H1 (cell line): ENCODE results near the gene SSBP3. TPM values are rescaled to one million over a fixed set of nuclear protein-coding genes. Genes with fewer than 3 reads are reported as not detected.

Experiments
- CTCF ChIA-PET: fragments of 300-600 bp; sonication (Branson Sonifier 250); formaldehyde crosslinking; loops from one replicate; lab custom pipeline; 2021; ENCODE audit not compliant: partially characterized antibody; lab: Charles Lee
- POLR2A ChIA-PET: fragments of 300-600 bp; sonication (Branson Sonifier 250); formaldehyde crosslinking; loops from one replicate; lab custom pipeline; 2021; ENCODE audit warnings: inconsistent platforms; ENCODE audit not compliant: partially characterized antibody; lab: Charles Lee
- DNase-seq, 2 experiments: peaks; one replicate each; pipeline versions ENCODE4 v3.0.0 to v3.0.0-alpha.2; 2010 to 2022; ENCODE audit warnings: low spot score in 2 of 2, low read depth in 1 of 2, mixed read lengths in 1 of 2
- FAIRE-seq: peaks from 2 replicates; lab custom pipeline; 2011; peaks lifted over from hg19 to GRCh38; lab: Jason Lieb, UNC
- H2AFZ ChIP-seq: 2 replicates; pipeline ENCODE4 v1.8.1; 2012; ENCODE audit warnings: low read length, inconsistent platforms
- H2AK5ac ChIP-seq: 2 replicates; pipeline ENCODE4 v1.6.1; 2013; ENCODE audit warnings: low read depth, low read length
- H2BK120ac ChIP-seq: replicated peaks from 2 replicates; pipeline ENCODE3; 2013; ENCODE audit warnings: low read depth, low read length, inconsistent platforms
- H2BK12ac ChIP-seq: 2 replicates; pipeline ENCODE4 v1.6.1; 2013; ENCODE audit warnings: low read depth, low read length
- H2BK15ac ChIP-seq: 2 replicates; pipeline ENCODE4 v1.6.1; 2013; ENCODE audit warnings: low read length
- H2BK20ac ChIP-seq: 2 replicates; pipeline ENCODE4 v1.6.1; 2013; ENCODE audit warnings: low read length
- H2BK5ac ChIP-seq: 2 replicates; pipeline ENCODE4 v1.6.1; 2013; ENCODE audit warnings: low read depth, low read length
- H3K14ac ChIP-seq: 2 replicates; pipeline ENCODE4 v1.6.1; 2013; ENCODE audit warnings: inconsistent platforms; ENCODE audit not compliant: insufficient read length
- H3K18ac ChIP-seq: 2 replicates; pipeline ENCODE4 v1.6.1; 2013; ENCODE audit warnings: low read length; ENCODE audit errors: extremely low read depth
- H3K23ac ChIP-seq: 2 replicates; pipeline ENCODE4 v1.6.1; 2013; ENCODE audit warnings: inconsistent platforms; ENCODE audit not compliant: insufficient read length
- H3K23me2 ChIP-seq: 2 replicates; pipeline ENCODE4 v1.6.1; 2013; ENCODE audit warnings: low read depth, low read length
- H3K27ac ChIP-seq: 2 replicates; pipeline ENCODE4 v1.6.1; 2011; ENCODE audit warnings: low read depth, low read length, inconsistent platforms
- H3K27me3 ChIP-seq, 4 experiments: replicated peaks in 1 of 4; 1 replicate in 1 of 4; 2 replicates in 3 of 4; pipeline versions ENCODE4 v1.6.1 to v1.8.1; 2011 to 2013; ENCODE audit warnings: low read length in 3 of 4, mild to moderate bottlenecking in 3 of 4, inconsistent platforms in 2 of 4, mixed read lengths in 2 of 4, moderate library complexity in 1 of 4; ENCODE audit not compliant: control insufficient read depth in 3 of 4, insufficient read depth in 3 of 4; ENCODE audit errors: extremely low read depth in 1 of 4
- H3K36me3 ChIP-seq, 4 experiments: 2 replicates each; pipeline versions ENCODE4 v1.6.1 to v1.8.1; 2011 to 2013; ENCODE audit warnings: mild to moderate bottlenecking in 4 of 4, low read length in 3 of 4, moderate library complexity in 2 of 4, control low read depth in 1 of 4, inconsistent platforms in 1 of 4; ENCODE audit not compliant: insufficient read depth in 4 of 4, control insufficient read depth in 2 of 4
- H3K4ac ChIP-seq: replicated peaks from 2 replicates; pipeline ENCODE3; 2013; ENCODE audit warnings: low read length, low read depth, mixed read lengths, inconsistent platforms; ENCODE audit not compliant: insufficient read length
- H3K4me1 ChIP-seq, 4 experiments: replicated peaks in 1 of 4; 1 replicate in 1 of 4; 2 replicates in 3 of 4; pipeline versions ENCODE4 v1.6.1 to v1.8.1; 2011 to 2013; ENCODE audit warnings: low read length in 3 of 4, inconsistent platforms in 2 of 4, mixed read lengths in 1 of 4; ENCODE audit not compliant: insufficient read depth in 4 of 4, control insufficient read depth in 3 of 4
- H3K4me2 ChIP-seq, 2 experiments: 2 replicates each; pipeline versions ENCODE4 v1.6.1 to v1.8.1; 2011 to 2013; ENCODE audit warnings: low read depth in 2 of 2, low read length in 2 of 2, control low read depth in 1 of 2, inconsistent platforms in 1 of 2, mild to moderate bottlenecking in 1 of 2; ENCODE audit not compliant: insufficient read depth in 1 of 2
- H3K4me3 ChIP-seq, 4 experiments: fragments of 200-600, 300-600 bp in 1 of 4; sonication (generic), shearing (Covaris generic), sonication (Bioruptor Twin) in 1 of 4; 2 replicates each; pipeline versions ENCODE4 v1.5.1 to v1.8.1; 2011 to 2016; ENCODE audit warnings: low read length in 4 of 4, low read depth in 3 of 4, control low read depth in 2 of 4, inconsistent platforms in 2 of 4, mild to moderate bottlenecking in 2 of 4, mixed read lengths in 1 of 4, moderate library complexity in 1 of 4; ENCODE audit not compliant: insufficient read depth in 2 of 4; ENCODE audit errors: extremely low read depth in 1 of 4
- H3K56ac ChIP-seq: replicated peaks from 2 replicates; pipeline ENCODE3; 2013; ENCODE audit warnings: low read depth, mild to moderate bottlenecking, mixed read lengths, low read length, inconsistent platforms; ENCODE audit not compliant: insufficient read length
- H3K79me1 ChIP-seq: 2 replicates; pipeline ENCODE4 v1.6.1; 2013; ENCODE audit warnings: low read depth, low read length, control low read depth
- H3K79me2 ChIP-seq, 2 experiments: 2 replicates each; pipeline versions ENCODE4 v1.6.1 to v1.8.1; 2012 to 2013; ENCODE audit warnings: low read length in 2 of 2, mild to moderate bottlenecking in 2 of 2, inconsistent platforms in 1 of 2; ENCODE audit not compliant: insufficient read depth in 2 of 2, control insufficient read depth in 1 of 2
- H3K9ac ChIP-seq, 4 experiments: replicated peaks in 1 of 4; 1 replicate in 1 of 4; 2 replicates in 3 of 4; pipeline versions ENCODE4 v1.6.1 to v1.8.1; 2011 to 2013; ENCODE audit warnings: low read depth in 3 of 4, low read length in 3 of 4, control low read depth in 2 of 4, mild to moderate bottlenecking in 2 of 4, moderate library complexity in 2 of 4, inconsistent platforms in 1 of 4; ENCODE audit errors: extremely low read depth in 1 of 4
- H3K9me3 ChIP-seq, 2 experiments: 2 replicates each; pipeline versions ENCODE4 v1.6.1 to v1.8.1; 2012 to 2013; ENCODE audit warnings: mild to moderate bottlenecking in 2 of 2, moderate library complexity in 2 of 2, control low read depth in 1 of 2, inconsistent platforms in 1 of 2, low read depth in 1 of 2, low read length in 1 of 2, mixed read lengths in 1 of 2; ENCODE audit not compliant: insufficient read depth in 2 of 2
- H4K20me1 ChIP-seq, 2 experiments: replicated peaks in 1 of 2; 2 replicates each; pipeline versions ENCODE3 to v1.8.1; 2011 to 2013; ENCODE audit warnings: inconsistent platforms in 2 of 2, low read length in 2 of 2, mild to moderate bottlenecking in 1 of 2; ENCODE audit not compliant: insufficient read depth in 2 of 2, control insufficient read depth in 1 of 2
- H4K5ac ChIP-seq: 2 replicates; pipeline ENCODE4 v1.6.1; 2013; ENCODE audit warnings: low read length, low read depth, mixed read lengths, inconsistent platforms; ENCODE audit not compliant: insufficient read length
- H4K8ac ChIP-seq: 2 replicates; pipeline ENCODE4 v1.8.0; 2013; ENCODE audit warnings: mild to moderate bottlenecking, moderate library complexity, low read length, inconsistent platforms; ENCODE audit not compliant: insufficient read depth; ENCODE audit errors: extremely low read depth
- H4K91ac ChIP-seq: replicated peaks from 2 replicates; pipeline ENCODE3; 2013; ENCODE audit warnings: low read length, mixed read lengths, inconsistent platforms; ENCODE audit not compliant: insufficient read length
- ATF3 ChIP-seq: IDR thresholded peaks from 2 replicates; pipeline ENCODE4 v1.6.1; 2011; ENCODE audit warnings: low read depth, mild to moderate bottlenecking, low read length; ENCODE audit not compliant: insufficient read depth
- CBX5 ChIP-seq: fragments of 300-800, 300-1000 bp; sonication (generic); IDR thresholded peaks from 2 replicates; pipeline ENCODE4 v1.7.1; 2016; ENCODE audit warnings: antibody characterized with exemption, low read length, low read depth
- E2F6 ChIP-seq: IDR thresholded peaks from 2 replicates; pipeline ENCODE4 v1.6.1; 2012; ENCODE audit warnings: inconsistent platforms
- EP300 ChIP-seq, 2 experiments: IDR thresholded peaks; 1 replicate in 1 of 2; 2 replicates in 1 of 2; pipeline ENCODE4 v1.6.1; 2011 to 2012; ENCODE audit warnings: low read depth in 2 of 2, low read length in 2 of 2, mild to moderate bottlenecking in 2 of 2, borderline replicate concordance in 1 of 2, inconsistent platforms in 1 of 2, moderate library complexity in 1 of 2
- KDM1A ChIP-seq: fragments of 200-600, 300-600 bp; sonication (generic); IDR thresholded peaks from 2 replicates; pipeline ENCODE4 v1.7.1; 2016; ENCODE audit warnings: mild to moderate bottlenecking, low read length, borderline replicate concordance
- MAFK ChIP-seq: IDR thresholded peaks from 2 replicates; pipeline ENCODE4 v1.6.1; 2012; ENCODE audit warnings: low read depth, mild to moderate bottlenecking, improper control_type of control experiment, low read length
- NANOG ChIP-seq: IDR thresholded peaks from 2 replicates; pipeline ENCODE4 v1.6.1; 2011; ENCODE audit warnings: low read length, low read depth, mild to moderate bottlenecking, inconsistent platforms; ENCODE audit not compliant: insufficient read depth, poor library complexity, severe bottlenecking
- RNF2 ChIP-seq: fragments of 200-900, 300-1000 bp; sonication (generic); IDR thresholded peaks from 2 replicates; pipeline ENCODE4 v1.7.1; 2016; ENCODE audit warnings: borderline replicate concordance, low read depth, mild to moderate bottlenecking, antibody characterized with exemption, low read length; ENCODE audit not compliant: poor library complexity, severe bottlenecking; ENCODE audit errors: missing control alignments
- SAP30 ChIP-seq: fragments of 300-600 bp; sonication (generic); IDR thresholded peaks from 2 replicates; pipeline ENCODE4 v1.7.1; 2012; ENCODE audit warnings: low read length, moderate library complexity, mild to moderate bottlenecking, inconsistent platforms; ENCODE audit not compliant: insufficient read depth, insufficient replicate concordance
- SP1 ChIP-seq: IDR thresholded peaks from 2 replicates; pipeline ENCODE4 v1.6.1; 2011; ENCODE audit warnings: low read depth, low read length
- TAF7 ChIP-seq: optimal IDR thresholded peaks from 2 replicates; pipeline ENCODE3; 2011; ENCODE audit warnings: low read depth, mild to moderate bottlenecking, inconsistent platforms, low read length, moderate library complexity, borderline replicate concordance
- WGBS, 2 experiments: shearing (Covaris generic) in 1 of 2; methylation state at CpG; one replicate each; pipeline versions ENCODE4 v1.1.6 to v1.1.7; 2013 to 2015; ENCODE audit warnings: low lambda C conversion rate in 2 of 2, mixed read lengths in 2 of 2, inconsistent platforms in 1 of 2, low coverage in 1 of 2, missing lambda C conversion rate in 1 of 2; ENCODE audit not compliant: insufficient replicate concordance in 2 of 2, insufficient coverage in 1 of 2, insufficient read length in 1 of 2; ENCODE audit errors: extremely low coverage in 1 of 2, missing lambda C conversion rate in 1 of 2; 5-methylcytosine and 5-hydroxymethylcytosine counted together
- polyA plus RNA-seq, 7 experiments: library from polyadenylated mRNA; depleted of rRNA in 3 of 7; stranded (reverse) in 5 of 7; unstranded in 2 of 7; fragments of >200 nt in 5 of 7; fragments of 200-250 nt in 2 of 7; gene quantifications; 1 replicate in 5 of 7; 2 replicates in 1 of 7; 4 replicates in 1 of 7; pipeline versions ENCODE4 v1.2.1 to v1.2.3, GENCODE V29; 2011 to 2013; ENCODE audit warnings: missing spikeins in 2 of 7, mixed read lengths in 2 of 7
- total RNA-seq: library from RNA; stranded (reverse); fragmentation: NEBNext Ultra II Directional; extraction: Animal tissue kit (Norgen Biotek cat#: 25700); gene quantifications from 2 replicates; pipeline ENCODE4 v1.2.1, GENCODE V29; 2021

Gene SSBP3
- total and polyA plus RNA-seq, 2 of the 8 experiments (the other 6 are each of a cell fraction or from before 2014, with no cell fraction given), result 99.7 to 133 TPM

DNA sequence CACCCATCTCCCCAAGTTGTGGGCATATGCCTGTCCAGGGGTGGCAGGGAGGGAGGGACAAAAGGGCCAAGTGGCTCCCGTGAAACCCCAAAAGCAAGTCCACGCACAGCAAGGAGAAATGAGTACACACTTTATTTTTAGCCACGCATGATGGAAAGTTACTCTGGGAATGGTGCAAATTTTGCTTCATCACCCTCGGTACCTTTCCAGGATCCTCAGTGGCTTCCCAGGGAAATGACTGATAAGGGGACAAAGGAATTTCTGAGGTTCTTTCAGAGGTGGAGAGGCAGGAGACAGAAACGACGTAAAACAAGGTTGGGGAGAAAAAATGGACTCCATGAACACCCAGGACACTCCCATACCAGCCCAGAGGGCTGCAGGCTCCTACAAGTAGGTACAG is 65.8 kb downstream of the SSBP3 start:
- Histone ChIP-seq H3K27ac (no peak overlapping the region), H3K4me2 (no peak overlapping the region)
- CTCF ChIA-PET, result interaction anchor here (0.8 to 2.0 kb wide), 3 partner anchors 17 to 42 kb away, joined by 3 to 7 read pairs (median 3); no protein-coding TSS in a partner anchor
- TF ChIP-seq RNF2 (no peak), SP1 (no peak), SAP30 (no peak), CBX5 (no peak), MAFK (no peak), NANOG (no peak), KDM1A (no peak), EP300 (IDR thresholded peaks at IDR 0.05; ENCODE audit: borderline replicate concordance in 1 of 2, low read depth in 2 of 2, low read length in 2 of 2) (no peak), E2F6 (no peak), TAF7 (no peak), ATF3 (no peak)

More for the DNA sequence above, 65.8 kb downstream of the SSBP3 start:
- no peaks in the 10 kb centered on the region for H3K23me2 ChIP-seq
- 0 out of 8 replicates have a peak, but pooled peaks cover 0 to 3% (median 1%) of the 10 kb centered on the region in 4 experiments for H3K36me3 ChIP-seq
- H3K9ac ChIP-seq, result no peak overlapping the region
- no peak overlapping the region for H3K4me3 ChIP-seq
- POLR2A ChIA-PET, result interaction anchor here (1.1 kb wide), 1 partner anchor 12 kb away, joined by 5 read pairs; no protein-coding TSS in a partner anchor
- WGBS, 2 experiments, result 85% methylated on average over 6 of the region's 6 CpGs; no CpG with 5 or more reads in 1 of the 2 experiments
- no peaks in the 10 kb centered on the region for H3K27me3 ChIP-seq
- no peak overlapping the region for H2BK5ac ChIP-seq
- no peak overlapping the region for H2AK5ac ChIP-seq
- H3K4me1 ChIP-seq, result peaks cover 19 to 37% (median 28%) of the 10 kb centered on the region in 4 experiments
- DNase-seq (no peak), FAIRE-seq (no peak)
- H2AFZ ChIP-seq, result no peak overlapping the region
- peaks cover 11 to 32% of the 10 kb centered on the region in 2 experiments for H4K20me1 ChIP-seq
- H3K18ac ChIP-seq, result no peak overlapping the region
- H3K23ac ChIP-seq, result no peak overlapping the region
- H2BK15ac ChIP-seq, result no peak overlapping the region
- no peak overlapping the region for H4K91ac ChIP-seq
- no peak overlapping the region for H4K5ac ChIP-seq
- H3K79me1 ChIP-seq, result peaks cover 25% of the 10 kb centered on the region
- H2BK120ac ChIP-seq, result no peak overlapping the region
- peaks cover 5 to 98% of the 10 kb centered on the region in 2 experiments for H3K79me2 ChIP-seq
- H4K8ac ChIP-seq, result no peak overlapping the region
- H3K56ac ChIP-seq, result no peak overlapping the region
- no peak overlapping the region for H2BK12ac ChIP-seq
- no peak overlapping the region for H2BK20ac ChIP-seq
- no peaks in the 10 kb centered on the region for H3K9me3 ChIP-seq
- H3K14ac ChIP-seq, result no peak overlapping the region
- H3K4ac ChIP-seq, result no peak overlapping the region
